HepG2 (cell line): ENCODE measurements around the gene HSPA1B. TPM values are rescaled to one million over a fixed set of nuclear protein-coding genes. Genes with fewer than 3 reads are reported as not detected.

Source experiments
- AGO2 ChIP-seq: fragments of 200-400 bp; formaldehyde crosslinking; optimal IDR thresholded peaks from 2 replicates; pipeline ENCODE3; 2017; ENCODE audit warnings: mild to moderate bottlenecking, low read depth, low read length, moderate library complexity
- FOXA1 ChIP-seq, 2 experiments: fragments of 450-650 bp in 1 of 2; sonication (generic) in 1 of 2; formaldehyde crosslinking in 1 of 2; IDR thresholded peaks; 2 replicates each; pipeline versions ENCODE4 v1.4.0 to v1.6.1; 2016 to 2020; ENCODE audit warnings: missing genetic modification reagents in 1 of 2
- GTF3A ChIP-seq: sonication (generic); formaldehyde crosslinking; conservative IDR thresholded peaks from 2 replicates; pipeline ENCODE4 v1.4.0; 2020; ENCODE audit warnings: mild to moderate bottlenecking, missing genetic modification reagents
- GZF1 ChIP-seq: sonication (generic); formaldehyde crosslinking; IDR thresholded peaks from 2 replicates; pipeline ENCODE4 v1.5.1; 2020; ENCODE audit warnings: mild to moderate bottlenecking, missing genetic modification reagents
- MAFK ChIP-seq, 2 experiments: IDR thresholded peaks in 1 of 2; conservative IDR thresholded peaks in 1 of 2; 2 replicates each; pipeline ENCODE4 v1.6.1; 2011; ENCODE audit warnings: improper control_type of control experiment in 2 of 2, low read length in 2 of 2
- RARG ChIP-seq: sonication (generic); formaldehyde crosslinking; IDR thresholded peaks from 2 replicates; pipeline ENCODE4 v1.4.0; 2020; ENCODE audit warnings: low read depth, mild to moderate bottlenecking, missing genetic modification reagents
- RFXAP ChIP-seq: sonication (generic); formaldehyde crosslinking; IDR thresholded peaks from 2 replicates; pipeline ENCODE4 v1.4.0; 2020; ENCODE audit warnings: missing genetic modification reagents, borderline replicate concordance
- SMAD3 ChIP-seq: sonication (generic); formaldehyde crosslinking; IDR thresholded peaks from 2 replicates; pipeline ENCODE4 v1.4.0; 2020; ENCODE audit warnings: missing genetic modification reagents
- ZNF451 ChIP-seq: sonication (generic); formaldehyde crosslinking; IDR thresholded peaks from 2 replicates; pipeline ENCODE4 v1.5.0; 2020; ENCODE audit warnings: mild to moderate bottlenecking, missing genetic modification reagents
- ZNF562 ChIP-seq: sonication (generic); formaldehyde crosslinking; IDR thresholded peaks from 2 replicates; pipeline ENCODE4 v1.8.0; 2022; ENCODE audit warnings: missing genetic modification reagents, borderline replicate concordance
- ZNF574 ChIP-seq: sonication (generic); formaldehyde crosslinking; IDR thresholded peaks from 2 replicates; pipeline ENCODE4 v1.4.0; 2020; ENCODE audit warnings: missing genetic modification reagents
- ZNF615 ChIP-seq: sonication (generic); formaldehyde crosslinking; IDR thresholded peaks from 2 replicates; pipeline ENCODE4 v1.5.0; 2020; ENCODE audit warnings: mild to moderate bottlenecking, missing genetic modification reagents, borderline replicate concordance
- ZNF761 ChIP-seq: sonication (generic); formaldehyde crosslinking; conservative IDR thresholded peaks from 2 replicates; pipeline ENCODE4 v1.4.0; 2020; ENCODE audit warnings: mild to moderate bottlenecking, missing genetic modification reagents
- polyA plus RNA-seq, 8 experiments: library from polyadenylated mRNA; depleted of rRNA in 3 of 8; stranded (reverse) in 7 of 8; unstranded in 1 of 8; fragments of >200 nt; fragmentation: Illumina TruSeq in 4 of 8; extraction: Trizol in 4 of 8; gene quantifications; 2 replicates each; pipeline versions ENCODE4 v1.2.1 to v1.2.3, GENCODE V29; 2011 to 2016; ENCODE audit warnings: low read depth in 4 of 8, missing spikeins in 1 of 8, mixed read lengths in 1 of 8; ENCODE audit not compliant: insufficient read depth in 1 of 8
- total RNA-seq, 5 experiments: library from RNA; depleted of rRNA; stranded (reverse); fragments of >200 nt; fragmentation: Illumina TruSeq; extraction: Trizol; gene quantifications; 2 replicates each; pipeline ENCODE4 v1.2.3, GENCODE V29; 2016; ENCODE audit warnings: low read depth in 1 of 5

Gene HSPA1B
- total and polyA plus RNA-seq, 2 of the 13 experiments (the other 11 are each of a cell fraction or from before 2014, with no cell fraction given), result 26.0 to 186 TPM

DNA sequence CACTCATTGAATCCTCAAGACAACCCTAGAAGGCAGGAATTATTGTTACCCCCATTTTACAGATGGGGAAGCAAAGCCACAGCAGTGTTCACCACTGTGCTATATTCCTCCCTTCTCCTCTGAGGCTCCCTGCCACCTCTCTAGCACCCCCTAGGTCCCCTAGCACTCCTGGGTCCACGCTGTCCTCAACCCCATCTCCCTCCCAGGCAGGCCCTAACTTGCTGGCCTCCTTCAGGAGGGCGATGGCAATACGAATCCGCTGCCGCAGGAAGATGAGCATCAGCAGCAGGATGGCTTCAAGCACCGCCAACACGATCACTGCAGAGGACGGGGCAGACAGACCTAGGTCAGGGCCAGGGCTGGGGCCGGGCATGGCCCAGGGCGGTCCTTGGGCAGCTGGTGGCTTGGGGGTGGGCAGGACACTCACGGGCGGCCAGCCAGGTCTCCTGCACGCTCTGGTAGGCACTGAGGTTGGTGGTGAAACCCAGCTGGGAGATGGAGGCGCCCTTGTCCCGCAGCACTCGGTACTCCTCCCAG is 42.9 kb downstream of the HSPA1B start (continued):
- TF ChIP-seq ZNF562 (CRISPR knock-in tag), result no peak
- no peak for TF ChIP-seq MAFK (conservative IDR thresholded peaks at IDR 0.05 in 1 of 2, IDR thresholded peaks at IDR 0.05 in 1 of 2; ENCODE audit: low read length in 2 of 2)
- no peak for TF ChIP-seq ZNF574
- TF ChIP-seq GTF3A (CRISPR knock-in tag), result 0 out of 2 replicates have a peak, but pooled peaks have one; percentile 55
- TF ChIP-seq ZNF761, result 0 out of 2 replicates have a peak, but pooled peaks have one; percentile 47
- TF ChIP-seq GZF1 (CRISPR knock-in tag), result no peak
- TF ChIP-seq FOXA1 (IDR thresholded peaks at IDR 0.05), result no peak
- no peak for TF ChIP-seq FOXA1 (CRISPR knock-in tag; IDR thresholded peaks at IDR 0.05)
- TF ChIP-seq RFXAP, result no peak
- 0 out of 2 replicates have a peak, but pooled peaks have one; percentile 29 for TF ChIP-seq ZNF615 (CRISPR knock-in tag)
- TF ChIP-seq SMAD3, result no peak
- no peak for TF ChIP-seq RARG
- TF ChIP-seq ZNF451, result no peak
- TF ChIP-seq AGO2, result peak; percentile 40
